GM21381 (cell line): ENCODE results near the gene PPP1R26.
"Not testable (repeated sequence)": the region's sequence is repeated elsewhere in the genome, so short reads cannot be mapped to it uniquely, and the experiment has no call there.

Experiments
- ATAC-seq: cut with Tn5 transposase; IDR thresholded peaks from one replicate; pipeline ENCODE4 v1.9.1; 2021; ENCODE audit warnings: mild to moderate bottlenecking, moderate library complexity; ENCODE audit not compliant: unreplicated experiment

Gene PPP1R26

GRCh38 chr9:135502168-135502872 lies 22.7 kb downstream of the PPP1R26 start:
- no peak for ATAC-seq

GRCh38 chr9:135502873-135503321 lies 23.3 kb downstream of the PPP1R26 start:
- ATAC-seq = no peak

GRCh38 chr9:135503371-135504261 lies 24.0 kb downstream of the PPP1R26 start:
- no peak for ATAC-seq

- ATAC-seq = no peak
Measured at GRCh38 chr9:135504262-135505243, 25.0 kb downstream of the PPP1R26 start.

GRCh38 chr9:135505406-135506187 lies 26.0 kb downstream of the PPP1R26 start:
- ATAC-seq = no peak

GRCh38 chr9:135506327-135507103 lies 26.9 kb downstream of the PPP1R26 start:
- ATAC-seq = no peak

GRCh38 chr9:135507104-135508035 lies 27.8 kb downstream of the PPP1R26 start:
- ATAC-seq = no peak

GRCh38 chr9:135508211-135508820 lies 28.7 kb downstream of the PPP1R26 start:
- ATAC-seq = no peak

GRCh38 chr9:135509458-135509857 lies 29.9 kb downstream of the PPP1R26 start:
- no peak for ATAC-seq

GRCh38 chr9:135512241-135512603 lies 32.6 kb downstream of the PPP1R26 start:
- ATAC-seq = no peak

GRCh38 chr9:135512904-135513303 lies 33.3 kb downstream of the PPP1R26 start:
- ATAC-seq = no peak

- ATAC-seq = no peak
Measured at GRCh38 chr9:135513351-135513846, 33.8 kb downstream of the PPP1R26 start.

GRCh38 chr9:135513906-135514305 lies 34.3 kb downstream of the PPP1R26 start:
- ATAC-seq = not testable (repeated sequence)

GRCh38 chr9:135514342-135515082 lies 34.9 kb downstream of the PPP1R26 start:
- ATAC-seq = no peak

- ATAC-seq = no peak
Measured at GRCh38 chr9:135515083-135515951, 35.7 kb downstream of the PPP1R26 start.
